ENCODE data around the gene CHKB.

The CHKB gene

DNA sequence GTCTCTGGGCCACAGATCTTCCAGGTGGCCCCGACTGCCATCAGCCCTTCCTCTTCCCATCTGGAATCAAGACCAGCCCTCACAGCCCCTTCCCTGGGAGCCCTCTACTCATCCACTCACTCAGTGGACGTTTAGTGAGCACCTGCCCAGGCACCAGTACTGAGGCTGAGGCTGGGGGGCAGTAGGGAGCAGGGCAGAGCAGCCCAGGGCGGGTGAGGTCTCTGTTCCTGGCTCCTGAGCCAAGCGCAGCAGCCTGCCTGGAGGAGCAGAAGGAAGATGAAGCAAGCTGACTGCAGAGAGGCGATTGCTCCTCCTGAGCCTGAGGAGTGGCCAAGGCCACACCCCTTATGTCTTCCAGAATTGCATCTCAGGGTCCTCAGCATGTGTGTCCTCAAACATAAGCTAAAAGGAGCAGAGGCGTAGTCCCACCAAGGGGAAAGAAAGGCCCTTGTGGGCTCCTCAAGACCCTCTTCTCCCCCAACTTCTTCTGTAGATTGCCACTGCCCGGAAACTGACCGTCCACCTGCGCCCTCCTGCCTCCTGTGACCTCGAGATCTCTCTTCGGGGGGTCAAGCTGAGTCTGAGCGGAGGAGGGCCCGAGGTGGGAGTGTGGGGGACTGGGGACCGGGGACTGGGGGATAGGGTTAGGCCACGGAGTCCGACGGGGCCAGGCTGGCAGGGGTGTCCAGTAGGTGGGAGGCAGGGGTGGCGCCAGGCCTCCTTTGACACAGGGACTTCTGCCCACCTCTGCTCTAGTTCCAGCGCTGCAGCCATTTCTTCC, 23.7 kb upstream of the CHKB start:
- H3K36me3 ChIP-seq (ENCODE audit: insufficient read depth, insufficient read length, low read length), result peaks cover 17% of the 10 kb centered on the region
- H3K9me3 ChIP-seq (ENCODE audit: insufficient read depth, low read length), result no peaks in the 10 kb centered on the region
- H3K4me1 ChIP-seq (ENCODE audit: insufficient read depth, insufficient read length), result peaks cover 6% of the 10 kb centered on the region
- no peak overlapping the region for H3K4me3 ChIP-seq (ENCODE audit: insufficient read length, low read depth)
- no peak for TF ChIP-seq YY1 (IDR thresholded peaks at IDR 0.05; ENCODE audit: insufficient read depth, insufficient read length)
- no peak for TF ChIP-seq ZNF274 (IDR thresholded peaks at IDR 0.05; ENCODE audit: low read depth, low read length)
- no peak for TF ChIP-seq SUZ12 (IDR thresholded peaks at IDR 0.05; ENCODE audit: extremely low read depth, insufficient read depth, insufficient read length)
- no peaks in the 10 kb centered on the region for H3K27me3 ChIP-seq (ENCODE audit: insufficient read depth, insufficient read length)
- no peak overlapping the region for H3K9ac ChIP-seq (ENCODE audit: insufficient read length, low read depth)
- no peak for DNase-seq (ENCODE audit: low read depth, low spot score)

DNA sequence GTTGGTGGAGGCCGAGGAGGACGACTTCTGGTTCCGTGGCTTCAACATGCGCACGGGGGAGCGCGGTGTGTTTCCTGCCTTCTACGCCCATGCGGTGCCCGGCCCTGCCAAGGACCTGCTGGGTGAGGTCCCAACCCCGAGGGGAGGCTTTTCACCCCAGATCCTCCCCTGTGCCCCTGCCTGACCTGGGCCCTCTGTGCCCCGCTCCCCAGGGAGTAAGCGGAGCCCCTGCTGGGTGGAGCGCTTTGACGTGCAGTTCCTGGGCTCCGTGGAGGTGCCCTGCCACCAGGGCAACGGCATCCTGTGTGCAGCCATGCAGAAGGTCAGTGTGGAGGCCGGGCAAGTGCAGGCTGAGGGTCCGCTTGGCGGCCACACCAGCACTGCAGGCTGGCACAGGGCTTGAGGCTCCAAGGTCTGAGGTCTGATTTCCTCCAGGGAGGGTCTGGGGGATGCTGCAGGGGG, 23.0 kb upstream of the CHKB start:
- Histone ChIP-seq H3K9me3 (ENCODE audit: insufficient read depth, low read length) (no peaks in the 10 kb centered on the region), H3K9ac (ENCODE audit: insufficient read length, low read depth) (no peak overlapping the region), H3K36me3 (ENCODE audit: insufficient read depth, insufficient read length, low read length) (peaks cover 17% of the 10 kb centered on the region), H3K4me1 (ENCODE audit: insufficient read depth, insufficient read length) (peaks cover 6% of the 10 kb centered on the region), H3K27me3 (ENCODE audit: insufficient read depth, insufficient read length) (no peaks in the 10 kb centered on the region), H3K4me3 (ENCODE audit: insufficient read length, low read depth) (no peak overlapping the region)
- DNase-seq (ENCODE audit: low read depth, low spot score), result no peak
- TF ChIP-seq ZNF274 (IDR thresholded peaks at IDR 0.05; ENCODE audit: low read depth, low read length), result no peak
- no peak for TF ChIP-seq SUZ12 (IDR thresholded peaks at IDR 0.05; ENCODE audit: extremely low read depth, insufficient read depth, insufficient read length)
- no peak for TF ChIP-seq YY1 (IDR thresholded peaks at IDR 0.05; ENCODE audit: insufficient read depth, insufficient read length)

DNA sequence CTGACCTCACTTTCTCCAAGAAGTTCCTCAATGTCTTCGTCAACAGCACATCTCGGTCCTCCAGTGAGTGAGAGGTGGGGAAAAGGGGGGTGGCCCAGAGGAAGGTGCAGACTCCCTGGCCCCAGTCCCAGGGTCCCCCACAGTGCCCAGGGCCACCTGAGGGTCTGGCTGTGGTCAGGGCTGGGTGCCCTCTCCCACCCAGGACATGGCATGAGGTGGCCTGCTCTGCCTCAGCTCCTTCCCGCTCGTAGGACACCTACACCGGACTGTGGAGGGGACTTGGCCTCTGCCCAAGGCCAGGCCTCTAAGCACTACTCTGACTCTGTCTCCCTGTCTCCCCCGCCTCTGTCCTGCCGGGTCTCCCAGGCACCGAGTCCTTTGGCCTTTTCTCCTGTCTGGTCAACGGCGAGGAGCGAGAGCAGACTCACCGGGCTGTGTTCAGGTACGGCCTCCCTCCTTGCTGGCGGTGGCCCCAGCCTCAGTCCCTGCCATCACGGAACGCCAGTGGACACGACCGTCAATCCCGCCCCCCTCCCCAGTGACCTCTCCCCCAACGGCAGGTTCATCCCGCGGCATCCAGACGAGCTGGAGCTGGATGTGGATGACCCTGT, 22.5 kb upstream of the CHKB start:
- no peak overlapping the region for H3K9ac ChIP-seq (ENCODE audit: insufficient read length, low read depth)
- H3K9me3 ChIP-seq (ENCODE audit: insufficient read depth, low read length), result no peaks in the 10 kb centered on the region
- no peak for TF ChIP-seq YY1 (IDR thresholded peaks at IDR 0.05; ENCODE audit: insufficient read depth, insufficient read length)
- TF ChIP-seq SUZ12 (IDR thresholded peaks at IDR 0.05; ENCODE audit: extremely low read depth, insufficient read depth, insufficient read length), result no peak
- no peak for TF ChIP-seq ZNF274 (IDR thresholded peaks at IDR 0.05; ENCODE audit: low read depth, low read length)
- DNase-seq (ENCODE audit: low read depth, low spot score), result no peak
- H3K4me3 ChIP-seq (ENCODE audit: insufficient read length, low read depth), result no peak overlapping the region
- peaks cover 17% of the 10 kb centered on the region for H3K36me3 ChIP-seq (ENCODE audit: insufficient read depth, insufficient read length, low read length)
- peaks cover 6% of the 10 kb centered on the region for H3K4me1 ChIP-seq (ENCODE audit: insufficient read depth, insufficient read length)
- no peaks in the 10 kb centered on the region for H3K27me3 ChIP-seq (ENCODE audit: insufficient read depth, insufficient read length)

GRCh38 chr22:50604256-50605001, 21.8 kb upstream of the CHKB start:
- Histone ChIP-seq H3K27me3 (ENCODE audit: insufficient read depth, insufficient read length) (no peaks in the 10 kb centered on the region), H3K36me3 (ENCODE audit: insufficient read depth, insufficient read length, low read length) (peaks cover 17% of the 10 kb centered on the region)

GRCh38 chr22:50603511-50604255, 21.0 kb upstream of the CHKB start:
- Histone ChIP-seq H3K27me3 (ENCODE audit: insufficient read depth, insufficient read length) (no peaks in the 10 kb centered on the region), H3K9ac (ENCODE audit: insufficient read length, low read depth) (no peak overlapping the region)

More at GRCh38 chr22:50604256-50605001, 21.8 kb upstream of the CHKB start:
- DNase-seq (ENCODE audit: low read depth, low spot score), result no peak
- Histone ChIP-seq H3K9me3 (ENCODE audit: insufficient read depth, low read length) (no peaks in the 10 kb centered on the region), H3K9ac (ENCODE audit: insufficient read length, low read depth) (no peak overlapping the region), H3K4me1 (ENCODE audit: insufficient read depth, insufficient read length) (peaks cover 3% of the 10 kb centered on the region), H3K4me3 (ENCODE audit: insufficient read length, low read depth) (no peak overlapping the region)
- TF ChIP-seq YY1 (IDR thresholded peaks at IDR 0.05; ENCODE audit: insufficient read depth, insufficient read length) (no peak), SUZ12 (IDR thresholded peaks at IDR 0.05; ENCODE audit: extremely low read depth, insufficient read depth, insufficient read length) (no peak)

GRCh38 chr22:50602338-50602700, 19.7 kb upstream of the CHKB start:
- H3K4me3 ChIP-seq (ENCODE audit: insufficient read length, low read depth), result no peak overlapping the region
- H3K9me3 ChIP-seq (ENCODE audit: insufficient read depth, low read length), result no peaks in the 10 kb centered on the region
- no peak for DNase-seq (ENCODE audit: low read depth, low spot score)
- no peaks in the 10 kb centered on the region for H3K27me3 ChIP-seq (ENCODE audit: insufficient read depth, insufficient read length)
- peaks cover 3% of the 10 kb centered on the region for H3K4me1 ChIP-seq (ENCODE audit: insufficient read depth, insufficient read length)
- no peak overlapping the region for H3K9ac ChIP-seq (ENCODE audit: insufficient read length, low read depth)
- no peak for TF ChIP-seq YY1 (IDR thresholded peaks at IDR 0.05; ENCODE audit: insufficient read depth, insufficient read length)
- TF ChIP-seq SUZ12 (IDR thresholded peaks at IDR 0.05; ENCODE audit: extremely low read depth, insufficient read depth, insufficient read length), result no peak
- no peak for TF ChIP-seq ZNF274 (IDR thresholded peaks at IDR 0.05; ENCODE audit: low read depth, low read length)
- H3K36me3 ChIP-seq (ENCODE audit: insufficient read depth, insufficient read length, low read length), result peaks cover 19% of the 10 kb centered on the region

More at GRCh38 chr22:50603511-50604255, 21.0 kb upstream of the CHKB start:
- no peak for TF ChIP-seq SUZ12 (IDR thresholded peaks at IDR 0.05; ENCODE audit: extremely low read depth, insufficient read depth, insufficient read length)
- no peak for TF ChIP-seq YY1 (IDR thresholded peaks at IDR 0.05; ENCODE audit: insufficient read depth, insufficient read length)
- no peak for TF ChIP-seq ZNF274 (IDR thresholded peaks at IDR 0.05; ENCODE audit: low read depth, low read length)
- no peak for DNase-seq (ENCODE audit: low read depth, low spot score)
- no peak overlapping the region for H3K4me3 ChIP-seq (ENCODE audit: insufficient read length, low read depth)
- H3K36me3 ChIP-seq (ENCODE audit: insufficient read depth, insufficient read length, low read length), result peaks cover 17% of the 10 kb centered on the region
- H3K9me3 ChIP-seq (ENCODE audit: insufficient read depth, low read length), result no peaks in the 10 kb centered on the region
- peaks cover 3% of the 10 kb centered on the region for H3K4me1 ChIP-seq (ENCODE audit: insufficient read depth, insufficient read length)
